Epithelial cell of prostate (primary cell): ENCODE results near the gene DLG4.
"Not testable (repeated sequence)": the region's sequence is repeated elsewhere in the genome, so short reads cannot be mapped to it uniquely, and the experiment has no call there.

Experiments
- DNase-seq: peaks from one replicate; pipeline ENCODE4 v3.0.0-alpha.2; 2011; ENCODE audit warnings: low read depth, low spot score
- H3K27ac ChIP-seq: fragments of 450-650 bp; 2 replicates; pipeline ENCODE4 v1.5.1; 2017; ENCODE audit warnings: mild to moderate bottlenecking

DLG4 gene

GRCh38 chr17:7195971-7196370 is 23.7 kb downstream of the DLG4 start:
- no peak for DNase-seq
- no peak overlapping the region for H3K27ac ChIP-seq

- H3K27ac ChIP-seq = no peak overlapping the region
- DNase-seq = no peak
Observed at GRCh38 chr17:7192271-7192937, 27.2 kb downstream of the DLG4 start.

GRCh38 chr17:7191571-7192270 is 27.9 kb downstream of the DLG4 start:
- no peak overlapping the region for H3K27ac ChIP-seq
- no peak for DNase-seq

DNA sequence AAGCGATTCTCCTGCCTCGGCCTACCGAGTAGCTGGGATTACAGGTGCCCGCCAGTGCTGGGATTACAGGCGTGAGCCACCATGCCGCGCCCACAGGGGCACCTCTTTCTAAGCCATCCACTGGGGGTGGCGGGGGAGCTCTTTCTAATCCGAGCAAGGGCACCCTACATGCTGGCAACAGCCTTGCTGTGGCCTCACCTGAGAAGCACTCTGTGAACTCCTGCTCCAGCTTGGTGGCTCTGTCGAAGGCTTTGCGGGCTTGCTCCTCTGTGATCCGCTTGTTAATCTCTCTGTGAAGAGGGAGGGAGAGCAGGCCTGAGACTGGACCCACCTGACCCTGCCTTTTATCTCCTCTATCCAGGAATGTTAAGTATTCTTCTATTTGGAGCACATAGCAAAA is 28.6 kb downstream of the DLG4 start:
- no peak for DNase-seq
- no peak overlapping the region for H3K27ac ChIP-seq

- DNase-seq = no peak
- H3K27ac ChIP-seq = no peak overlapping the region
Observed at GRCh38 chr17:7190276-7190917, 29.2 kb downstream of the DLG4 start.

- no peak overlapping the region for H3K27ac ChIP-seq
- DNase-seq = no peak
Observed at GRCh38 chr17:7186241-7186640, 33.4 kb downstream of the DLG4 start.

GRCh38 chr17:7184647-7185046 is 35.0 kb downstream of the DLG4 start:
- H3K27ac ChIP-seq = no peak overlapping the region
- no peak for DNase-seq

- DNase-seq = no peak
- H3K27ac ChIP-seq = no peak overlapping the region
Observed at GRCh38 chr17:7184091-7184488, 35.5 kb downstream of the DLG4 start.

- DNase-seq = no peak
- H3K27ac ChIP-seq = no peak overlapping the region
Observed at GRCh38 chr17:7183433-7184090, 36.1 kb downstream of the DLG4 start.

- not testable (repeated sequence) for H3K27ac ChIP-seq, DNase-seq
Observed at GRCh38 chr17:7182101-7182500, 37.5 kb downstream of the DLG4 start.

- no peak within 1 kb of the TSS for H3K27ac ChIP-seq
- DNase-seq = no peak
Observed at GRCh38 chr17:7179317-7180254, 40.0 kb downstream of the DLG4 start, which contains the start of gene ASGR1. ASGR1 (minus strand) TSS chr17:7179370; CDS start chr17:7178563, 807 bp downstream.

- DNase-seq = no peak
- no peak overlapping the region for H3K27ac ChIP-seq
Observed at GRCh38 chr17:7178973-7179316, 40.7 kb downstream of the DLG4 start.

DNA sequence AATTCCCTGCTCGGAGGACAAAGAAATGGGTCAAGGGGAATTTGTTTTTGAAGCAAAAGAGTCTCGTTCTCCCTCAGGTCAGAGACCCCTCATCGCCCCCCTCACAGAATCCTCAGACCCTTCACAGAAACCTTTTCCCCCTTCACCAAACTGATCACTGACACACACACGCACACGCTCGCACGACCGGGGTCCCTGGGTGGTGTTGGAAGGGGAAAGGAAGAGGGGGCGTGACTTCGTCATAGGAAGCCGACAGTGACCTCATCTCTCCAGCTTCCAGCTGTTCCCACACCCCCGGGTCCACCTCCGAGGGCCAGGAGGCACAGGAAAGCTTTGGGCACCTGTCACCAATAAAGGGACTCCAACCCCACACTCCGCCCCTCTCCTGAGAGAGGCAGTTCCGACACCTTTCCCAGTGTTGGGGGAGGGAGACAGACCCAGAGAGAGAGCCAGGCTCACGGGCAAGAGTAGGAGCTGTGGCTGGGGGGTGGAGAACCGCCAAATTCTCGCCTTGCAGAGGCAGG is 41.6 kb downstream of the DLG4 start:
- H3K27ac ChIP-seq = no peak overlapping the region
- DNase-seq = no peak

GRCh38 chr17:7177191-7177953 is 42.3 kb downstream of the DLG4 start:
- no peak for DNase-seq
- H3K27ac ChIP-seq = no peak overlapping the region

DNA sequence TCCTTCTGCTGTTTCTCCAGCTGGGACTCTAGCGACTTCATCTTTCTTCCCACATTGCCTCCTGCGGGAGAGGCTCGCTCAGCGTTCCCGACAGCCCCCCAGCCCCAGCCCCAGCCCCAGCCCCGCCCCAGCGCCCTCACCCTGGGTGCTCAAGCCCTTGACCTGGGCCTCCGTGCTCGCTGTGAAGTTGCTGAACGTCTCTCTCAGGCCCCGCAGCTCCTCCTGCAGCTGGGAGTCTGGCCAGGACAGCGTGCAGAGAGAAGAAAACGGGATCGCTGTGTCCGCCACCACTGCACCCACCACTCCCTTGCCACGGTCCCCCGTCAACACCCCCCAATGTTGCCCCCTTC is 42.8 kb downstream of the DLG4 start:
- no peak for DNase-seq

DNA sequence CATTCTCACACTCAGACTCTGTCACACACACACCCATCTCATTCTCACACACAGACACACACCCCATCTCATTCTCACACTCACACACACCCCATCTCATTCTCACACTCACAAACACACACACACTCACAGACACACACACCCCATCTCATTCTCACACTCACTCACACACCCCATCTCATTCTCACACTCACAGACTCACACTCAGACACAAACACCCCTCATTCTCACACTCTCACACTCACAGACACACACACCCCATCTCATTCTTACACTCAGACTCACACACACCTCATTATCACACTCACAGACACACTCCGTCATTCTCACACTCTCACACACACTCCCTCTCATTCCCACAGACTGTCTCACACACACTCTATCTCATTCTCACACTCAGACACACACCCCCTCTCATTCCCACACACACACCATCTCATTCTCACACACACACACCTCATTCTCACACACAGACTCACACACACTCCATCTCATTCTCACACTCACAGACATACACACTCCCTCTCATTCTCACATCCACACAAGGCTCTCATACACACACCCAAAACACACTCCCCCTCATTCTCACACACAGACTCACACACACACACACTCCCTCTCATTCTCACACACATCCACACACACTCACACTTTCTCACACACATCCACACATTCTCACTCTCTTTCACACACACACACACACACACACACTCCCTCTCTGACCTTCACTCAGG is 43.4 kb downstream of the DLG4 start:
- no peak overlapping the region for H3K27ac ChIP-seq
- DNase-seq = no peak

More for the DNA sequence above, 42.8 kb downstream of the DLG4 start:
- H3K27ac ChIP-seq = no peak overlapping the region

DNA sequence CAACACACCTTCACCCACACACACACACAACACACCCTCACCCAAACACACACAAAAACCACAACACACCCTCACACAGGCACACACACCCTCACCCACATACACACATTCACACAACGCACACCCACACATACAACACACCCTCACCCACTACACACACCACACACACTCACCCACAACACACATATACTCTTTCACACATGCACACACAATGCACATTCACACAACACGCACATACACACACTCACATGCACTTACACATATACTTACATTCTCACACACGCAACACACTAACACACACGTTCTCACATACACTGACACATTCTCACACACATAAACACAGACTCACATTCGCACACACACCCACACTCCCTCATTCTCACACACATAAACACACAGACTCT is 44.3 kb downstream of the DLG4 start:
- DNase-seq = no peak
- H3K27ac ChIP-seq = no peak overlapping the region

DNA sequence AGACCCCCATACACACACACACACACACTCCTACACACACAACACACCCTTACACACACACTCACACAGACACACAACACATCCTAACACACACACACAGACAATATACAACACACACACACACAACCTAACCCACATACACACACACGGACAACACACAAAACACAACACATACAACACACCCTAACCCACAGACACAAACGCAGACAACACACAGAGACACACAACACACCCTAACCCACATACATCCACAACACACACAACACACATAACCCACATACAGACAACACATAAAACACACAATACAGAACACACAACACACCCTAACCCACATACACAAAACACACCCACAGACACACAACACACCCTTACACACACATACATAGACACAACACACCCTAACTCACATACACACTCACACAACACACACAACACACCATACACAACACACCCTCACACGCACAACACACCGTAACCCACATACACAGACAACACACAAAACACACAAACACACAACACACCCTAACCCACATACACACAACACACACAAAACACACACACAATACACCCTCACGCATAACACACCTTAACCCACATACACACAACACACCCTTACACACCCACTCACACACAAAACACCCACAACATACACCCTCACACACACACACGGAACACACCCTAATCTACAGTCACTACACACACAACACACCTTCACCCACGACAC is 44.9 kb downstream of the DLG4 start:
- H3K27ac ChIP-seq = no peak overlapping the region
- no peak for DNase-seq
